Measurements from ENCODE around the gene ETFDH.
A peak's percentile ranks its signal among the peaks of the same experiment; 100 is the strongest.

Gene ETFDH

GRCh38 chr4:158671915-158672806, at the start of gene ETFDH (continued):
- TF ChIP-seq ZNF610 (tag by site-specific recombination; IDR thresholded peaks at IDR 0.05; ENCODE audit: borderline replicate concordance) (peak; percentile 92), HOXA7 (CRISPR knock-in tag; IDR thresholded peaks at IDR 0.05; ENCODE audit: borderline replicate concordance) (no peak), ZNF623 (tag by site-specific recombination; IDR thresholded peaks at IDR 0.05) (no peak), ZSCAN23 (tag by site-specific recombination; IDR thresholded peaks at IDR 0.05) (no peak; the same call in 1 of the 2 replicates), ZNF777 (tag by site-specific recombination; IDR thresholded peaks at IDR 0.05; ENCODE audit: borderline replicate concordance) (no peak), KLF16 (tag by site-specific recombination; IDR thresholded peaks at IDR 0.05) (peak; percentile 78), ZNF223 (tag by site-specific recombination; IDR thresholded peaks at IDR 0.05) (no peak), ZNF221 (tag by site-specific recombination; IDR thresholded peaks at IDR 0.05; ENCODE audit: borderline replicate concordance) (no peak), ZNF157 (tag by site-specific recombination; IDR thresholded peaks at IDR 0.05) (no peak), TCF7L2 (IDR thresholded peaks at IDR 0.05; ENCODE audit: borderline replicate concordance, low read depth, low read length) (no peak), ZNF654 (tag by site-specific recombination; IDR thresholded peaks at IDR 0.05; ENCODE audit: low read depth) (no peak), SCRT2 (tag by site-specific recombination; IDR thresholded peaks at IDR 0.05) (peak; percentile 79), REPIN1 (tag by site-specific recombination; IDR thresholded peaks at IDR 0.05; ENCODE audit: low read depth) (no peak), ZNF776 (tag by site-specific recombination; IDR thresholded peaks at IDR 0.05; ENCODE audit: borderline replicate concordance) (no peak), MZF1 (tag by site-specific recombination; IDR thresholded peaks at IDR 0.05; ENCODE audit: borderline replicate concordance) (peak; percentile 60; the same call in 1 of the 2 replicates), ZNF169 (tag by site-specific recombination; IDR thresholded peaks at IDR 0.05) (no peak), ZNF792 (tag by site-specific recombination; IDR thresholded peaks at IDR 0.05) (no peak), GLI4 (tag by site-specific recombination; IDR thresholded peaks at IDR 0.05) (no peak), OSR2 (tag by site-specific recombination; IDR thresholded peaks at IDR 0.05) (no peak), ZNF580 (tag by site-specific recombination; IDR thresholded peaks at IDR 0.05) (peak; percentile 66; the same call in 1 of the 2 replicates), ZEB2 (tag by site-specific recombination; IDR thresholded peaks at IDR 0.05) (peak; percentile 29; the same call in 1 of the 2 replicates), AEBP2 (tag by site-specific recombination; IDR thresholded peaks at IDR 0.05; ENCODE audit: borderline replicate concordance) (no peak), ZSCAN18 (tag by site-specific recombination; IDR thresholded peaks at IDR 0.05) (no peak), RBAK (tag by site-specific recombination; IDR thresholded peaks at IDR 0.05) (no peak), ZNF19 (tag by site-specific recombination; IDR thresholded peaks at IDR 0.05; ENCODE audit: low read depth) (no peak), ZNF585B (tag by site-specific recombination; IDR thresholded peaks at IDR 0.05) (no peak), SP3 (tag by site-specific recombination; IDR thresholded peaks at IDR 0.05) (peak; percentile 95), OVOL3 (tag by site-specific recombination; IDR thresholded peaks at IDR 0.05) (no peak)
- TF ChIP-seq, protein P1, sequence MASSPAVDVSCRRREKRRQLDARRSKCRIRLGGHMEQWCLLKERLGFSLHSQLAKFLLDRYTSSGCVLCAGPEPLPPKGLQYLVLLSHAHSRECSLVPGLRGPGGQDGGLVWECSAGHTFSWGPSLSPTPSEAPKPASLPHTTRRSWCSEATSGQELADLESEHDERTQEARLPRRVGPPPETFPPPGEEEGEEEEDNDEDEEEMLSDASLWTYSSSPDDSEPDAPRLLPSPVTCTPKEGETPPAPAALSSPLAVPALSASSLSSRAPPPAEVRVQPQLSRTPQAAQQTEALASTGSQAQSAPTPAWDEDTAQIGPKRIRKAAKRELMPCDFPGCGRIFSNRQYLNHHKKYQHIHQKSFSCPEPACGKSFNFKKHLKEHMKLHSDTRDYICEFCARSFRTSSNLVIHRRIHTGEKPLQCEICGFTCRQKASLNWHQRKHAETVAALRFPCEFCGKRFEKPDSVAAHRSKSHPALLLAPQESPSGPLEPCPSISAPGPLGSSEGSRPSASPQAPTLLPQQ (tag by site-specific recombination; IDR thresholded peaks at IDR 0.05), result peak; percentile 27; the same call in 1 of the 2 replicates
- TF ChIP-seq, protein P2, sequence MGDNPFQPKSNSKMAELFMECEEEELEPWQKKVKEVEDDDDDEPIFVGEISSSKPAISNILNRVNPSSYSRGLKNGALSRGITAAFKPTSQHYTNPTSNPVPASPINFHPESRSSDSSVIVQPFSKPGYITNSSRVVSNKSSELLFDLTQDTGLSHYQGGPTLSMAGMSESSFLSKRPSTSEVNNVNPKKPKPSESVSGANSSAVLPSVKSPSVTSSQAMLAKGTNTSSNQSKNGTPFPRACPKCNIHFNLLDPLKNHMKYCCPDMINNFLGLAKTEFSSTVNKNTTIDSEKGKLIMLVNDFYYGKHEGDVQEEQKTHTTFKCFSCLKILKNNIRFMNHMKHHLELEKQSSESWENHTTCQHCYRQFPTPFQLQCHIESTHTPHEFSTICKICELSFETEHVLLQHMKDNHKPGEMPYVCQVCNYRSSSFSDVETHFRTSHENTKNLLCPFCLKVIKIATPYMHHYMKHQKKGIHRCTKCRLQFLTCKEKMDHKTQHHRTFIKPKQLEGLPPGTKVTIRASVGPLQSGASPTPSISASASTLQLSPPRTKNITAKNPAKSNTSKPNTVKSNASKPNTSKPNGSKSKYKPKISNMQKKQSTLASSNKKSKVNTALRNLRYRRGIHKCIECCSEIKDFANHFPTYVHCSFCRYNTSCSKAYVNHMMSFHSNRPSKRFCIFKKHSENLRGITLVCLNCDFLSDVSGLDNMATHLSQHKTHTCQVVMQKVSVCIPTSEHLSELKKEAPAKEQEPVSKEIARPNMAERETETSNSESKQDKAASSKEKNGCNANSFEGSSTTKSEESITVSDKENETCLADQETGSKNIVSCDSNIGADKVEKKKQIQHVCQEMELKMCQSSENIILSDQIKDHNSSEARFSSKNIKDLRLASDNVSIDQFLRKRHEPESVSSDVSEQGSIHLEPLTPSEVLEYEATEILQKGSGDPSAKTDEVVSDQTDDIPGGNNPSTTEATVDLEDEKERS (tag by site-specific recombination; IDR thresholded peaks at IDR 0.05), result no peak
- TF ChIP-seq, protein P3, sequence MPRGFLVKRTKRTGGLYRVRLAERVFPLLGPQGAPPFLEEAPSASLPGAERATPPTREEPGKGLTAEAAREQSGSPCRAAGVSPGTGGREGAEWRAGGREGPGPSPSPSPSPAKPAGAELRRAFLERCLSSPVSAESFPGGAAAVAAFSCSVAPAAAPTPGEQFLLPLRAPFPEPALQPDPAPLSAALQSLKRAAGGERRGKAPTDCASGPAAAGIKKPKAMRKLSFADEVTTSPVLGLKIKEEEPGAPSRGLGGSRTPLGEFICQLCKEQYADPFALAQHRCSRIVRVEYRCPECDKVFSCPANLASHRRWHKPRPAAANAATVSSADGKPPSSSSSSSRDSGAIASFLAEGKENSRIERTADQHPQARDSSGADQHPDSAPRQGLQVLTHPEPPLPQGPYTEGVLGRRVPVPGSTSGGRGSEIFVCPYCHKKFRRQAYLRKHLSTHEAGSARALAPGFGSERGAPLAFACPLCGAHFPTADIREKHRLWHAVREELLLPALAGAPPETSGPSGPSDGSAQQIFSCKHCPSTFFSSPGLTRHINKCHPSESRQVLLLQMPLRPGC (tag by site-specific recombination; IDR thresholded peaks at IDR 0.05), result no peak
